Subcutaneous abdominal adipose tissue (tissue), 5 donors: ENCODE data around the gene ATXN7L3.
"Not testable (repeated sequence)": the region's sequence is repeated elsewhere in the genome, so short reads cannot be mapped to it uniquely, and the experiment has no call there.

Source experiments
- H3K27ac ChIP-seq: one replicate; pipeline ENCODE4 v1.7.0; 2013; ENCODE audit warnings: low read depth, mild to moderate bottlenecking, inconsistent platforms, low read length, moderate library complexity
- H3K27me3 ChIP-seq, 5 donors: one replicate each; pipeline ENCODE4 v1.7.0; 2013; ENCODE audit warnings: low read length in 5 of 5, inconsistent platforms in 1 of 5; ENCODE audit not compliant: control insufficient read depth in 5 of 5, insufficient read depth in 4 of 5
- H3K36me3 ChIP-seq, 5 donors: one replicate each; pipeline ENCODE4 v1.7.0; 2013; ENCODE audit warnings: low read length in 5 of 5; ENCODE audit not compliant: control insufficient read depth in 5 of 5, insufficient read depth in 5 of 5
- H3K4me1 ChIP-seq, 5 donors: one replicate each; pipeline ENCODE4 v1.7.0; 2013; ENCODE audit warnings: low read length in 5 of 5, mild to moderate bottlenecking in 3 of 5, moderate library complexity in 1 of 5; ENCODE audit not compliant: control insufficient read depth in 5 of 5, insufficient read depth in 5 of 5
- H3K4me3 ChIP-seq, 5 donors: one replicate each; pipeline ENCODE4 v1.7.0; 2013; ENCODE audit warnings: low read length in 5 of 5, low read depth in 1 of 5
- H3K9ac ChIP-seq, 5 donors: one replicate each; pipeline ENCODE4 v1.7.0; 2013; ENCODE audit warnings: low read length in 5 of 5, mild to moderate bottlenecking in 4 of 5, moderate library complexity in 3 of 5
- H3K9me3 ChIP-seq, 5 donors: one replicate each; pipeline ENCODE4 v1.7.0; 2013; ENCODE audit warnings: low read length in 5 of 5; ENCODE audit not compliant: control insufficient read depth in 5 of 5
- donor health status: healthy.
- donor health status: healthy.
- donor health status: healthy.
- donor health status: healthy.
- donor health status: healthy.

Gene ATXN7L3

DNA sequence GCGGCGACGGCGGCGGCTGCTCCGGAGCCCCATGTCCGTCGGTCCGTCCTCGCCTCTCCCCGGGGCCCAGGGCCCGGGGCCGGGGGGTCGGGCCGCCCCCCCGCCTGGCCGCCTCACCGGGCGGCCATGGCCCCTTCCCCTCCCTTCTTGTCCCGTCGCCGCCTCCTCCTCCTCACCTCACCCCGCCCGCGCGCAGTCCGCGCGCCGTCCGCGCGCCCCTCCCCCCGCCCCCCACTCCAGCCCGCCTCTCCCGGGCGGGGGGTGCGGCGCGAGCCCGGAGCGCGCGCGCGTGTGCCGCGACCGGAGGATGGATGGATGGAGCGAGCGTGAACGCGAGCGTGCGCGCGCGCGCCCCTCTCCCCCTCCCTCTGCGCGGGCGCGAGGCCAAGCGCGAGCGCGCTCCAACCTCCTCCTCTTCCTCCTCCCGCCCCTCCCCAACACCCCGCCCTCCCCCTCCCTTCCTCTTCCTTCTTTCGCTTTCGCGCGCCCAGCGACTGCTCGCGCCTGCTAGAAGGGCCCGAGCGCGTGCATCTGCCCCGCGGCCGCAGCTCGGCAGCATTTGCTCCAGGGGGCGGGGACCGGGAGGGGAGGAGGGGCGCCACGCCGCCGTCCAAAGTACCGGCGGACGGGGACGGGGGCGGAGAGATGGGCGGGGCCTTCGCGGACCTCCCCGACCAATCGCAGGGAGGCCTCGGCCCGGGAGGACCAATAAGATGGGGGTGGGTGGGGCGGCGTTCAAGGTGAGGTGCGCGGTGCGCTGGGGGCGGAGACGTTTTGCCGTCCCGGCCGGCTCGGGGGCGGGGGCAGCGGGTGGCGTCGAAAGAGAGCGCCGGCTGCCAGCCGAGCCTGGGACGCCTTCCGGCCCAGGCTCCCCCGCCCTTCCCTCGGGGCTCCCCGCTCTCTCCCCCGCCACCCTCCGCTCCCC is at the start of gene ATXN7L3:
Gene ATXN7L3, minus strand, starts transcription at position 332 of the 925 bp plus-strand sequence. CDS start 1,814 bp downstream, outside the sequence.
- peaks cover 7 to 34% (median 30%) of the 10 kb centered on the region in 5 donors for H3K4me1 ChIP-seq

GRCh38 chr17:44247876-44248736 is 48.4 kb upstream of the ATXN7L3 start:
- Histone ChIP-seq H3K4me1 (peaks cover 8 to 26% (median 17%) of the 10 kb centered on the region in 5 donors), H3K4me3 (no peak overlapping the region), H3K9ac (no peak overlapping the region), H3K36me3 (no peaks in the 10 kb centered on the region), H3K9me3 (no peaks in the 10 kb centered on the region), H3K27ac (no peak overlapping the region), H3K27me3 (no peaks in the 10 kb centered on the region)

More for the DNA sequence above, at the start of gene ATXN7L3:
- H3K9ac ChIP-seq, result peak within 1 kb of the TSS; percentile 68 to 93 (median 88)
- peak within 1 kb of the TSS; percentile 84 for H3K27ac ChIP-seq
- peak within 1 kb of the TSS; percentile 75 to 81 (median 77) for H3K4me3 ChIP-seq
- no peaks in the 10 kb centered on the region for H3K27me3 ChIP-seq
- H3K9me3 ChIP-seq, result no peaks in the 10 kb centered on the region
- H3K36me3 ChIP-seq, result peaks cover 0 to 25% (median 18%) of the 10 kb centered on the region in 5 donors

GRCh38 chr17:44247440-44247841 is 47.8 kb upstream of the ATXN7L3 start:
- H3K9ac ChIP-seq, result peak overlapping the region in 1 of 5 donors; percentile 28
- H3K27ac ChIP-seq, result no peak overlapping the region
- no peaks in the 10 kb centered on the region for H3K9me3 ChIP-seq
- H3K27me3 ChIP-seq, result no peaks in the 10 kb centered on the region
- no peak overlapping the region for H3K4me3 ChIP-seq
- H3K4me1 ChIP-seq, result peaks cover 8 to 26% (median 17%) of the 10 kb centered on the region in 5 donors
- no peaks in the 10 kb centered on the region for H3K36me3 ChIP-seq

GRCh38 chr17:44241106-44241624 is 41.5 kb upstream of the ATXN7L3 start:
- H3K4me3 ChIP-seq, result no peak overlapping the region

DNA sequence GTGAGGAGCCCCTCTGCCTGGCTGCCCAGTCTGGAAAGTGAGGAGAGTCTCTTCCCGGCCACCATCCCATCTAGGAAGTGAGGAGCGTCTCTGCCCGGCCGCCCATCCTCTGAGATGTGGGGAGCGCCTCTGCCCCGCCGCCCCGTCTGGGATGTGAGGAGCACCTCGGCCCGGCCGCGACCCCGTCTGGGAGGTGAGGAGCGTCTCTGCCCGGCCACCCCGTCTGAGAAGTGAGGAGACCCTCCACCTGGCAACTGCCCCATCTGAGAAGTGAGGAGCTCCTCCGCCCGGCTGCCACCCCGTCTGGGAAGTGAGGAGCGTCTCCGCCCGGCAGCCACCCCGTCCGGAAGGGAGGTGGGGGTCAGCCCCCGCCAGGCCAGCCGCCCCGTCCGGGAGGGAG is 38.2 kb upstream of the ATXN7L3 start:
- H3K27ac ChIP-seq, H3K4me1 ChIP-seq, H3K36me3 ChIP-seq, H3K9ac ChIP-seq, H3K4me3 ChIP-seq, H3K27me3 ChIP-seq, H3K9me3 ChIP-seq: not testable (repeated sequence)

More at GRCh38 chr17:44241106-44241624, 41.5 kb upstream of the ATXN7L3 start:
- no peaks in the 10 kb centered on the region for H3K9me3 ChIP-seq
- H3K36me3 ChIP-seq, result no peaks in the 10 kb centered on the region
- H3K9ac ChIP-seq, result no peak overlapping the region
- H3K4me1 ChIP-seq, result peaks cover 0 to 6% (median 0%) of the 10 kb centered on the region in 5 donors
- no peak overlapping the region for H3K27ac ChIP-seq
- H3K27me3 ChIP-seq, result no peaks in the 10 kb centered on the region

DNA sequence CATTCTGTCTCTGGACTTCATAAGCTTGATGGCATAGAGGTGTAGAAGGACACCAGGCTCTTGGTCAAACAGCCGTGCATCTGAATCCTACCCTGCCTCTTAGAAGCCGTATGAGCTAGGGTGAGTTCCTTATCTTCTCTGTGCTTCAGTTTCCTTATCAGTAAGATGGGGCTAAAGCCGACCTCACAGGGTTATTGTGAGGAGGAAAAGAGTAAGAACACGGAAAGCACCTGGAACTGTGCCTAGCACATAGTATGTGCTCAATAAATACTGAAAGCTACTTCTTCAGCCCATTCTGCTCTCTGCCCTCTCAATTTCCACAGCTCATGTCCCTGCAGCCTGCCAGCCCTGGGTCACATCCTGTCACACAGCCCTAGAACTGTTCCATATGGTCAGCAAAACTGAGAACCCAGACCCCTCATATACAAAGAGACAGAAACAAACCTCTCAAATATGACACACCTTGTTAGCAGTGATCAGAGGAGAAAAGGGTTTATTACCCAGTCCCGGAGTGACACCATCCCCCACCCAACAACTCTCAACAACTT is 36.8 kb upstream of the ATXN7L3 start:
- Histone ChIP-seq H3K9me3 (no peaks in the 10 kb centered on the region), H3K27ac (no peak overlapping the region), H3K4me1 (peaks cover 0 to 9% (median 0%) of the 10 kb centered on the region in 5 donors), H3K27me3 (no peaks in the 10 kb centered on the region), H3K4me3 (no peak overlapping the region), H3K9ac (no peak overlapping the region), H3K36me3 (no peaks in the 10 kb centered on the region)

DNA sequence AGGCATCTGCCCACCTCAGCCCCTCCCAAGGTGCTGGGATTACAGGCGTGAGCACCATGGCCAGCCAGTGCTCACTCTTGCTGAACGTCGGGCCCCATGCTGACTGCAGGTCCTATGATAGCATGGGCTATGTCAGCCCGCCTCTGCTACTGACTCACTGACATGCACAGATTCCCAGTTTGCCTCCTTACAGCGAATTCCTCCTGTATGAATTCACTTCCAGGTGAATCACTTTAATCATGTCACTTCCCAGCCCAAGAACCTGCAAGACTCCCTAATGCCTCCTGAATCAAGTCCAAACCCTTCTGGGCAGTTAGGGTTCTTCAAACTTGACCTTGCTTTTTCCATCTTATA is 35.9 kb upstream of the ATXN7L3 start:
- no peak overlapping the region for H3K27ac ChIP-seq
- H3K9ac ChIP-seq, result no peak overlapping the region
- no peaks in the 10 kb centered on the region for H3K9me3 ChIP-seq
- H3K4me1 ChIP-seq, result peaks cover 0 to 9% (median 0%) of the 10 kb centered on the region in 5 donors
- no peaks in the 10 kb centered on the region for H3K27me3 ChIP-seq
- no peak overlapping the region for H3K4me3 ChIP-seq
- no peaks in the 10 kb centered on the region for H3K36me3 ChIP-seq

DNA sequence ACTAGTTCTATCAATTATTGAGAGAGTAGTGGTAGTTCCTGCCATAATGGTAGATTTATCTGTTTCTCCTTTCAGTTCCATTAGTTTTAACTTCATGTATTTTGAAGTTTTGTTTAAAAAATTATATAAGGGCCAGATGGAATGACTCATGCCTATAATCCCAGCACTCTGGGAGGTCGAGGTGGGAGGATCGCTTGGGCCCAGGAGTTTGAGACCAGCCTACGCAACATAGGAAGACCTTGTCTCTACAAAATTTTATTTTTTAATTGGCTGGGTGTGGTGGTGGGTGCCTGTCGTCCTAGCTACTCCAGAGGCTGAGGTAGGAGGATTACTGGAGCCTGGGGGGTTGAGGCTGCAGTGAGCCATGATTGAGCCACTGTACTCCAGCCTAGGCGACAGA is 33.9 kb upstream of the ATXN7L3 start:
- H3K4me3 ChIP-seq, result no peak overlapping the region
- H3K36me3 ChIP-seq, result no peaks in the 10 kb centered on the region
- no peak overlapping the region for H3K9ac ChIP-seq
- H3K27ac ChIP-seq, result no peak overlapping the region
- no peaks in the 10 kb centered on the region for H3K9me3 ChIP-seq
- no peaks in the 10 kb centered on the region for H3K27me3 ChIP-seq
- H3K4me1 ChIP-seq, result peaks cover 0 to 20% (median 3%) of the 10 kb centered on the region in 5 donors

DNA sequence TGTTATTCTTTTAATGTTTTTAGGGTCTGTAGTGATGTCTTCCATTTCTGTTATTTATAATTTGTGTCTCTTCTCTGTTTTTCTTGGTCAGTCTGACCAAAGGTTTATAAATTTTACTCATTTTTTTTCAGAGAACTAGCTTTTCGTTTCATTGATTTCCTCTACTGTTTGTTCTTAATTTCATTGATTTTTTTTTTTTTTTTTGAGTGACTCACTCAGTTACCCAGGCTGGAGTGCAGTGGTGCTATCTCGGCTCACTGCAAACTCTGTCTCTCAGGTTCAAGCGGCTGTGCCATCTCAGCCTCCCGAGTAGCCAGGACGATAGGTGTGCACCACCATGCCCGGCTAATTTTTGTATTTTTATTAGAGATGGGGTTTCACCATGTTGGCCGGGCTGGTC is 32.4 kb upstream of the ATXN7L3 start:
- H3K4me1 ChIP-seq, result peaks cover 0 to 20% (median 3%) of the 10 kb centered on the region in 5 donors

More for the DNA sequence above, 32.4 kb upstream of the ATXN7L3 start:
- Histone ChIP-seq H3K27me3 (no peaks in the 10 kb centered on the region), H3K36me3 (no peaks in the 10 kb centered on the region), H3K27ac (no peak overlapping the region), H3K9ac (no peak overlapping the region), H3K9me3 (no peaks in the 10 kb centered on the region), H3K4me3 (no peak overlapping the region)
